COLO668 (cell line): ENCODE results near the gene PRR12.

ENCODE experiments used
- DNase-seq: peaks from one replicate; lab custom pipeline; 2025; ENCODE audit not compliant: unreplicated experiment; lab: John Stamatoyannopoulos, UW

Gene PRR12

GRCh38 chr19:49590071-49590970 lies 661 bp upstream of the PRR12 start:
- DNase-seq = peak; percentile 94

GRCh38 chr19:49591731-49592485 lies 926 bp downstream of the PRR12 start:
- DNase-seq = peak; percentile 55

GRCh38 chr19:49592486-49593232 lies 1.7 kb downstream of the PRR12 start:
- peak; percentile 34 for DNase-seq

GRCh38 chr19:49593233-49594113 lies 2.5 kb downstream of the PRR12 start:
- peak; percentile 90 for DNase-seq

- DNase-seq = no peak
These were observed 3.4 kb downstream of the PRR12 start for GRCh38 chr19:49594157-49594992.

GRCh38 chr19:49594993-49595818 lies 4.2 kb downstream of the PRR12 start:
- no peak for DNase-seq

GRCh38 chr19:49595819-49596404 lies 4.9 kb downstream of the PRR12 start:
- no peak for DNase-seq

- DNase-seq = no peak
These were observed 5.4 kb downstream of the PRR12 start for GRCh38 chr19:49596407-49596806.

GRCh38 chr19:49596954-49597702 lies 6.1 kb downstream of the PRR12 start:
- DNase-seq = no peak

GRCh38 chr19:49597703-49597974 lies 6.7 kb downstream of the PRR12 start:
- no peak for DNase-seq

GRCh38 chr19:49599378-49600295 lies 8.7 kb downstream of the PRR12 start:
- no peak for DNase-seq

GRCh38 chr19:49601482-49602038 lies 10.6 kb downstream of the PRR12 start:
- DNase-seq = no peak

GRCh38 chr19:49602806-49603205 lies 11.8 kb downstream of the PRR12 start:
- no peak for DNase-seq

GRCh38 chr19:49605605-49606004 lies 14.6 kb downstream of the PRR12 start:
- no peak for DNase-seq

- DNase-seq = no peak
These were observed 18.6 kb downstream of the PRR12 start for GRCh38 chr19:49609499-49610092.

- DNase-seq = no peak
These were observed 22.4 kb downstream of the PRR12 start for GRCh38 chr19:49613374-49613773.
